Kidney (tissue), 14 donors: ENCODE results near the gene NRXN2. TPM values are rescaled to one million over a fixed set of nuclear protein-coding genes. Genes with fewer than 3 reads are reported as not detected.
A peak's percentile ranks its signal among the peaks of the same experiment; 100 is the strongest.

Experiments
- DNase-seq, 5 donors: peaks; one replicate each; pipeline ENCODE4 v3.0.0-alpha.2; 2013 to 2020
- FAIRE-seq: peaks from 2 replicates; lab custom pipeline; 2012; peaks lifted over from hg19 to GRCh38; lab: Jason Lieb, UNC
- H3K27ac ChIP-seq, 2 donors: one replicate each; pipeline ENCODE4 v1.7.0; 2013; ENCODE audit warnings: low read depth in 2 of 2, low read length in 2 of 2, inconsistent platforms in 1 of 2
- H3K27me3 ChIP-seq: one replicate; pipeline ENCODE4 v1.7.1; 2013; ENCODE audit warnings: low read length, inconsistent platforms; ENCODE audit not compliant: control insufficient read depth, insufficient read depth
- H3K36me3 ChIP-seq, 3 donors: one replicate each; pipeline versions ENCODE4 v1.7.0 to v1.7.1; 2013; ENCODE audit warnings: low read length in 3 of 3, control low read depth in 1 of 3, inconsistent platforms in 1 of 3; ENCODE audit not compliant: insufficient read depth in 3 of 3, control insufficient read depth in 2 of 3
- H3K4me1 ChIP-seq, 3 donors: one replicate each; pipeline versions ENCODE4 v1.7.0 to v1.7.1; 2013; ENCODE audit warnings: low read length in 3 of 3, inconsistent platforms in 1 of 3, low read depth in 1 of 3; ENCODE audit not compliant: control insufficient read depth in 2 of 3, insufficient read depth in 2 of 3
- H3K4me3 ChIP-seq, 3 donors: one replicate each; pipeline versions ENCODE4 v1.7.0 to v1.8.1; 2013; ENCODE audit warnings: low read length in 3 of 3, control low read depth in 1 of 3, inconsistent platforms in 1 of 3
- H3K9ac ChIP-seq, 3 donors: one replicate each; pipeline versions ENCODE4 v1.7.0 to v1.7.1; 2013; ENCODE audit warnings: low read length in 3 of 3, control low read depth in 1 of 3, inconsistent platforms in 1 of 3
- H3K9me3 ChIP-seq, 3 donors: one replicate each; pipeline versions ENCODE4 v1.7.0 to v1.7.1; 2013; ENCODE audit warnings: low read length in 3 of 3, control low read depth in 1 of 3, inconsistent platforms in 1 of 3; ENCODE audit not compliant: control insufficient read depth in 2 of 3, insufficient read depth in 1 of 3
- CTCF ChIP-seq: IDR thresholded peaks from 3 replicates; pipeline ENCODE4 v1.5.1; 2012; ENCODE audit warnings: mild to moderate bottlenecking, moderate library complexity, borderline replicate concordance; ENCODE audit not compliant: insufficient read depth; ENCODE audit errors: extremely low read depth
- intact Hi-C: fragments of 100-400 bp; cut with DNase I; formaldehyde crosslinking; loops from one replicate; pipeline ENCODE4 v1.11.1; 2022
- polyA plus RNA-seq: library from polyadenylated mRNA; stranded (reverse); fragments of 350-450 nt; fragmentation: Illumina TruSeq; extraction: RNeasy Lipid Tissue Mini Kit (QIAGEN cat#74804); gene quantifications from one replicate; pipeline ENCODE4 v1.2.3, GENCODE V29; 2014; ENCODE audit warnings: low read depth, low replicate concordance; ENCODE audit not compliant: insufficient read depth
- total RNA-seq: library from RNA; stranded (reverse); fragmentation: NEBNext Ultra II Directional; extraction: Animal tissue kit (Norgen Biotek cat#: 25700); gene quantifications from one replicate; pipeline ENCODE4 v1.2.1, GENCODE V29; 2021
- donor health status: control.
- donor health status: control.
- donor health status: control.
- donor health status: control.
- donor health status: control.
- donor health status: DM: yes; HTN: yes; CAD: no.
- donor health status: Normal renal cell carcinoma (clear cell type).

NRXN2 gene
- total and polyA plus RNA-seq, 2 donors from 2014 or later, result 13.3 to 22.0 TPM

GRCh38 chr11:64713781-64714363, 9.1 kb downstream of the NRXN2 start:
- no peak overlapping the region for H3K27ac ChIP-seq
- no peaks in the 10 kb centered on the region for H3K4me1 ChIP-seq
- FAIRE-seq, result no peak
- intact Hi-C loops, result no loop called here
- DNase-seq, result no peak
- no peaks in the 10 kb centered on the region for H3K36me3 ChIP-seq
- H3K4me3 ChIP-seq, result no peak overlapping the region
- peaks cover 18% of the 10 kb centered on the region for H3K27me3 ChIP-seq
- H3K9me3 ChIP-seq, result no peaks in the 10 kb centered on the region
- H3K9ac ChIP-seq, result no peak overlapping the region
- TF ChIP-seq CTCF, result no peak

- Histone ChIP-seq H3K9me3 (no peaks in the 10 kb centered on the region), H3K4me1 (no peaks in the 10 kb centered on the region), H3K27me3 (peaks cover 18% of the 10 kb centered on the region), H3K4me3 (no peak overlapping the region), H3K36me3 (no peaks in the 10 kb centered on the region), H3K27ac (no peak overlapping the region), H3K9ac (no peak overlapping the region)
- TF ChIP-seq CTCF, result no peak
- intact Hi-C loops, result no loop called here
- peak; percentile 75 to 87 (median 78) for DNase-seq
- FAIRE-seq, result no peak
Measured at GRCh38 chr11:64713016-64713707, 9.8 kb downstream of the NRXN2 start.

GRCh38 chr11:64712430-64713015, 10.5 kb downstream of the NRXN2 start:
- no peaks in the 10 kb centered on the region for H3K4me1 ChIP-seq
- H3K27ac ChIP-seq, result no peak overlapping the region
- no peak for FAIRE-seq
- H3K27me3 ChIP-seq, result peaks cover 18% of the 10 kb centered on the region
- no peak overlapping the region for H3K9ac ChIP-seq
- no peaks in the 10 kb centered on the region for H3K9me3 ChIP-seq
- no peak for TF ChIP-seq CTCF
- no peak overlapping the region for H3K4me3 ChIP-seq
- peak in 1 of 5 donors; percentile 74 for DNase-seq
- intact Hi-C loops, result no loop called here
- no peaks in the 10 kb centered on the region for H3K36me3 ChIP-seq
